Right lobe of liver (tissue), 4 donors: ENCODE measurements around the gene PCNX4.
"Not testable (repeated sequence)": the region's sequence is repeated elsewhere in the genome, so short reads cannot be mapped to it uniquely, and the experiment has no call there.

Source experiments
- CTCF ChIP-seq, 4 donors: fragments of 200-600 bp in 3 of 4; fragments of 450-650 bp in 1 of 4; IDR thresholded peaks; one replicate each; pipeline versions ENCODE4 v1.5.1 to v1.8.0; 2016 to 2022; ENCODE audit warnings: antibody characterized with exemption in 4 of 4, mild to moderate bottlenecking in 2 of 4
- POLR2A ChIP-seq: fragments of 450-650 bp; IDR thresholded peaks from one replicate; pipeline ENCODE4 v1.6.1; 2017; ENCODE audit warnings: antibody characterized with exemption, mild to moderate bottlenecking
- donor health status: DM: no; HTN: no; CAD: no.
- donor health status: DM: no; HTN: no; CAD: no.
- donor health status: DM: no; HTN: yes; CAD: no.

GRCh38 chr14:60047976-60048375 lies 43.7 kb upstream of the PCNX4 start:
- TF ChIP-seq CTCF (IDR thresholded peaks at IDR 0.05); POLR2A: not testable (repeated sequence)
